HG02759 (cell line): Measurements from ENCODE around the gene ITGB5.

Experiments
- ATAC-seq: cut with Tn5 transposase; IDR thresholded peaks from one replicate; pipeline ENCODE4 v1.9.1; 2021; ENCODE audit warnings: mild to moderate bottlenecking, moderate library complexity; ENCODE audit not compliant: unreplicated experiment

The ITGB5 gene

GRCh38 chr3:124773351-124774326 lies 113.5 kb downstream of the ITGB5 start:
- ATAC-seq, result no peak

DNA sequence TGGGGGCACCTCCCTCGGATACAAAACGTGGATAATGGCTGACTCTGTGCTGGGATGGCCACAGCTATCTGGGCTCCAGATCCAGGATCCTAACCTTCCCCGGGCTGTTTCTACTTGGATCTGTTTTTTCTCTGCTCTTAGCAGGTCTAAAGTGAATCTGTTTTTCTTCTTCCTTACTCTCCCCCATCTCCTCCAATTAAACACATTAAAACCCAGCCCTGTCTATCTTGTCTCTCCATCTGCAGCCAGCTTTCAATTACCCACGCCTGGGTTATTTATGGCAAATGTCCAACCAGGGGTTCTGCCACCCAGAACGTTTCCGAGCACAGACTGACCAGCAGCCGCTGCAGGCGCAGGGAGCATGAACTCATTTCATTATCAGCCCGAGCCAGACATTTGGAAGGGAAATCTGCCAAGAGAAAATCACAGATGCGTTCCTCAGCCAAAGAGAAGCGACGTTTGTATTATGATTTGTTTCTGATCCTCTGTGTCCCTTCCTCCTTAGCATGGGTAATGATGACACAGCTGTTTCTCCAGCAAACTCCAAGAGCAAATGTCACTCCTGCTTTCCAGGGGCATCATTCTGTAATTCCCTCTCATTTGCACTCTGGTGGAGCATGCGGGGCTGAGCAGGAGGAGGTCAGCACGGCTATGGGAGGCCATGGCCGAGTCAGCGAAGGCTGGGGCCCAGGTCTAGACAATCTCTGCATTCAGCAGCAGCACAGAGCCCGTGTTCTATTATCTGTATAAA lies 114.9 kb downstream of the ITGB5 start:
- ATAC-seq, result no peak

- ATAC-seq, result no peak
Measured at GRCh38 chr3:124771083-124771445, 116.1 kb downstream of the ITGB5 start.

GRCh38 chr3:124770336-124771082 lies 116.7 kb downstream of the ITGB5 start:
- no peak for ATAC-seq

- ATAC-seq, result no peak
Measured at GRCh38 chr3:124769462-124769861, 117.7 kb downstream of the ITGB5 start.

DNA sequence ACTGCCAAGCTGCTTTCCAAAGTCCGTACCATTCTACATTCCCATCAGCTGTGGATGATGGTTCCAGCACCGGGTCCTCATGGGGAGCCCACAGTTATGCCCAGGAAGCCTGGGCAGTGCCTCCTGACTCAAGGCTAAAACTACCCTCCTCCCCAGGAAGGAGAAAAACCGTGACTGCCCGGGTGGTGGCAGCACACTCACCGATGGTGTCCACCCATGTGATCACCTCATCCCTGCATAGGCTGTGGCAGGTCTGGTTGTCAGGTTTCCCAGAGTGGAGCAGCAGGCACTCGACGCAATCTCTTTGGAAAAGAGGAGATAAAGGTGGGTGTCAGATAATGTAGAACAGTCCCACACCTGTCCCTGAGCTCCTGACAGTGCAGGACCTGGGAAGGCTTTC lies 118.4 kb downstream of the ITGB5 start:
- ATAC-seq, result no peak

GRCh38 chr3:124767691-124768090 lies 119.5 kb downstream of the ITGB5 start:
- no peak for ATAC-seq

DNA sequence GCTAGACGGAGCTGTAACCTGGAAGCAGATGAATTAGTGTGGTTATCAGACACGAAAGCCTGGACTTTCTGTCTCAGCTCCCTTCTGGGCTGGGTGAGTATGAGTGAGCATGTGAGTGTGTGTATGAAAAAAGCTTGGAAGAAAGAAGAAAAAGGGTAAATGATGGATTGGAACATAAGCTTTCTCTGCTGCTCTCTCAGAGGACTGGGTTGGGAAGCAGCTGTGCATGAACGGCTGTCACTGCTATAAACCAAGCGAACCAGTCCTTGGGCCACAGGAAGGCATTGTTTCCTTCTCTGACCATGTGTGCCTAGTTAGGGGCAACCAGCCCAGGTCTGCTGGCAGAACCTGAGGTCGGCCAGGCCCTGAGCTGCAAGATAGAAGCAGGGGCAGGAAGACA lies 119.9 kb downstream of the ITGB5 start:
- no peak for ATAC-seq

GRCh38 chr3:124766113-124767095 lies 120.8 kb downstream of the ITGB5 start:
- no peak for ATAC-seq

- no peak for ATAC-seq
Measured at GRCh38 chr3:124765197-124765840, 121.8 kb downstream of the ITGB5 start.

DNA sequence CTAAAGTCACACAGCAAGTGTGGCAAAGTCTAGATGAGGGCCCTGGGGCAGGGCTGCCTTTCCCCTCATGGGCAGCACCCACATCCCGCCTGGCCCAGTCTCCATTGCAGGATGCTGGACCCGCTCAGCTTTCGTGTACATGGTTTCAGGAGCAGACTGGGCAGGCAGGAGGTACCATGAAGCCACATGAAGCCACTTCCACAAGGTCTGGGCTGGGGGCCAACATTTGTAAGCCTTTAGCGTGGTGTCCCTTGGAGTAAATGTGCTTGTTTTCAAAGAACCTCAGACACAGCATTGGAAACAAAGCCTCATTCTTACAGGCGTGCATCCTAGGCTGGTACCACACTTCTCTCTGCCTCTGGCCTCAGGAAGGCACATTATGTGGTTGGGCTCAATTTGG lies 122.4 kb downstream of the ITGB5 start:
- no peak for ATAC-seq

- ATAC-seq, result no peak
Measured at GRCh38 chr3:124763644-124764358, 123.4 kb downstream of the ITGB5 start.

- ATAC-seq, result no peak
Measured at GRCh38 chr3:124763206-124763605, 124.0 kb downstream of the ITGB5 start.

DNA sequence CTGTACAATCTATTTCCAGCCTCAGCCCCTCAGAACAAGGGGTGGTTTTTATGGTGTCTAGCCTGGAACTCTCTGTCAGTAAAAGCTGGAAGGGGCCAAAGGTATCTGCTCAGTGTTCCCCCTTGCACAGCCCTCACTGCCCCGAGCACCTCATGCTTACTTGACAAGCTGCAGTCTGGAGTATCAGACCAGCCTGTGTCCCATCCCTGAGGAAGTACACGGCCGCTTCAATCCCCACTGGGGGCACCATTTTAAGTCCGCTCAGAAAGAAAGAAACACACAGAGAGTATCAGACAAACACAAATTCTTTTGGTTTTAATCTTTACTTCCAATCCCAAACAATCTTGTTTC lies 124.5 kb downstream of the ITGB5 start:
- no peak for ATAC-seq

DNA sequence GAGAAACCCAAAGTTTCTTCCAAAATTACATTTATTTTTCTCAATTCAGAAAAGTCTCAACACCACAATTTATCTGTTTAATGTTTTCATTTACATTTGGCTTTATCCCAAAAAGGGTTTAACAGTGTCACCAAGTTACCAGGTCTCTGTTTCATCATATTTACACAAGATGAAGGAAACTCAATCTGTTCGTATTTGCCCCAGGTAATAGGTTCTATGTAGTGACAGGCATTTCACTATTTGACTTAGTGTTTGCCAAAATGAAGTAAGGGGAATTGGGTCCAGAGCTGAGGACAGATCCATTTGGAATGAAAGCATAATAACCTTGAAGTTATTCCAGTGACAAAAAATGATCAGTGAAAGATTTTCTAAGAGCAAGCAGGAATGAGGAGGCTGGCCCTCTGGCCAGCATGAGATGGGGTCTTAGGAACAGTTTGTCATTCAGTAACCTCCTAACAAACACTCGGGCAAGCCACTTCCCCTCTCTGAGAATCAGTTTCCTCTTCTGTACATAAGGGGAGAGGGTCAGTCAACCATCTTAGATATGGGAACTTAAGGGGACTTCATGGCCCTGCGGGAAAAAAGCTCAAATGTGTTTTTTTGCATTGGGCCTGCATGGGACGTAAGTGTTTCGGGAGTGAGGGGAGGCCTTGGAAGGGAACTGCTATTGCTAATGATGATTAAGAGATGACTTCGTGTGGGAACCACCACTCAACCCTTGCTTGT lies 125.1 kb downstream of the ITGB5 start:
- no peak for ATAC-seq

- ATAC-seq, result peak; percentile 61
Measured at GRCh38 chr3:124761250-124761796, 125.8 kb downstream of the ITGB5 start.

GRCh38 chr3:124760601-124761000 lies 126.6 kb downstream of the ITGB5 start:
- ATAC-seq, result no peak
